Measurements from ENCODE around the gene LRRC27. TPM values are rescaled to one million over a fixed set of nuclear protein-coding genes. Genes with fewer than 3 reads are reported as not detected.
A peak's percentile ranks its signal among the peaks of the same experiment; 100 is the strongest.

LRRC27 gene
- total and polyA plus RNA-seq, 2 of the 4 experiments (the other 2 are of a cell fraction): 3.8 to 5.3 TPM

DNA sequence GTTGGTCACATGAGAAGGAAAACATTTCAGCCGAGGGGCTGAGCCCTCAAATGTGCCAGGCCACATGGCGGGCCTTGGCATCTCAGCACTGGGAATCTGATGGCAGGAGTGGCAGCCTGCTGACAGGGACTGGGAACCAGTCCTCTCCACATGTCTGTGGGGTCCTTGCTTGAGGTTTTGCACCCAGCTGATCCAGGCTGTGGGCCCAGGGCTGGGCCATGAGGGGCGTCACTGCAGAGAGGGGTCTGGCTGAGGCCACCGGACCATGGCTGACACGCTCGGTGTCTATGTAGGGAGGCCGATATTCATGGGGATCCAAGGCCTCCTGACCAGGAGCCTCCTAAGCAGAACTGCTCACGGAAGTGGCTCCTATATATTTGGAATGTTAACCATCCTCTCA lies 34.0 kb downstream of the LRRC27 start:
- Histone ChIP-seq H3K79me1 (ENCODE audit: low read depth in 1 of 2, low read length in 2 of 2) (no peaks in the 10 kb centered on the region), H2BK120ac (ENCODE audit: low read depth, low read length) (no peak overlapping the region), H3K14ac (replicated peaks; ENCODE audit: low read depth, low read length) (no peak overlapping the region), H4K91ac (ENCODE audit: insufficient read depth, low read depth, low read length) (no peak overlapping the region), H4K8ac (ENCODE audit: low read depth in 2 of 2, low read length in 2 of 2) (no peak overlapping the region), H3K18ac (ENCODE audit: low read depth, low read length) (no peak overlapping the region), H3K23ac (ENCODE audit: low read depth, low read length) (no peak overlapping the region), H3K27ac (ENCODE audit: insufficient read depth, low read length) (no peak overlapping the region), H3K27me3 (ENCODE audit: control insufficient read depth, insufficient read depth, low read length) (no peaks in the 10 kb centered on the region), H2AK9ac (replicated peaks; ENCODE audit: low read depth, low read length, poor library complexity) (no peak overlapping the region), H2BK5ac (ENCODE audit: low read depth, low read length, poor library complexity, severe bottlenecking) (no peak overlapping the region), H2AFZ (replicated peaks; ENCODE audit: low read length, poor library complexity) (peak overlapping the region; percentile 21), H3K4me3 (ENCODE audit: insufficient read depth, low read depth, low read length) (no peak overlapping the region), H3K9ac (ENCODE audit: low read depth, low read length) (no peak overlapping the region), H4K5ac (ENCODE audit: low read depth, low read length) (no peak overlapping the region), H3K56ac (ENCODE audit: extremely low read depth, insufficient read depth, low read length) (no peak overlapping the region), H3K36me3 (ENCODE audit: control insufficient read depth, insufficient read depth, low read length) (peaks cover 9% of the 10 kb centered on the region; the same call in 1 of the 2 replicates), H4K20me1 (ENCODE audit: insufficient read depth, low read length) (no peaks in the 10 kb centered on the region), H3K9me1 (ENCODE audit: insufficient read depth, low read length) (0 out of 2 replicates have a peak, but pooled peaks cover 5% of the 10 kb centered on the region), H2BK15ac (ENCODE audit: low read depth, low read length) (no peak overlapping the region), H2BK20ac (ENCODE audit: low read depth, low read length) (no peak overlapping the region), H3K4me2 (ENCODE audit: low read depth, low read length) (no peak overlapping the region), H3K4ac (ENCODE audit: low read depth, low read length) (no peak overlapping the region), H2AK5ac (ENCODE audit: low read depth, low read length) (no peak overlapping the region), H3K9me3 (ENCODE audit: control insufficient read depth, insufficient read depth, low read length) (no peaks in the 10 kb centered on the region), H3K4me1 (ENCODE audit: control insufficient read depth, insufficient read depth, low read length) (no peaks in the 10 kb centered on the region)
- ChIA-PET POLR2A (ENCODE audit: unreplicated experiment) (no interaction called here), CTCF (no interaction called here)
- dilution Hi-C loops (cut with HindIII; ENCODE audit: low sequenced_read_pairs, unreplicated experiment) (no loop called here), in situ Hi-C loops (cut with MboI; ENCODE audit: low sequenced_read_pairs) (no loop called here), intact Hi-C loops (cut with micrococcal nuclease) (no loop called here)
- DNase-seq: no peak
- ATAC-seq (ENCODE audit: low read depth): no peak
- 92% methylated on average over 2 of the region's 8 CpGs; no CpG with 5 or more reads in 1 of the 2 experiments for WGBS, 2 experiments (ENCODE audit: extremely low coverage in 2 of 2, insufficient read length in 1 of 2)
- no peak for TF ChIP-seq CEBPB (IDR thresholded peaks at IDR 0.05; ENCODE audit: low read depth, low read length)
- no peak for TF ChIP-seq SMC3 (IDR thresholded peaks at IDR 0.05; ENCODE audit: low read depth, low read length)
- TF ChIP-seq CHD1 (IDR thresholded peaks at IDR 0.05; ENCODE audit: low read depth, low read length): no peak
- no peak for TF ChIP-seq POLR2A (IDR thresholded peaks at IDR 0.05; ENCODE audit: low read depth, low read length)
- TF ChIP-seq, protein P1, sequence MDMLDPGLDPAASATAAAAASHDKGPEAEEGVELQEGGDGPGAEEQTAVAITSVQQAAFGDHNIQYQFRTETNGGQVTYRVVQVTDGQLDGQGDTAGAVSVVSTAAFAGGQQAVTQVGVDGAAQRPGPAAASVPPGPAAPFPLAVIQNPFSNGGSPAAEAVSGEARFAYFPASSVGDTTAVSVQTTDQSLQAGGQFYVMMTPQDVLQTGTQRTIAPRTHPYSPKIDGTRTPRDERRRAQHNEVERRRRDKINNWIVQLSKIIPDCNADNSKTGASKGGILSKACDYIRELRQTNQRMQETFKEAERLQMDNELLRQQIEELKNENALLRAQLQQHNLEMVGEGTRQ (IDR thresholded peaks at IDR 0.05; ENCODE audit: low read depth, low read length): no peak
- no peak for TF ChIP-seq MAZ (IDR thresholded peaks at IDR 0.05; ENCODE audit: borderline replicate concordance, low read depth, low read length)
- TF ChIP-seq FOS (IDR thresholded peaks at IDR 0.05; ENCODE audit: low read depth, low read length): no peak
- no peak for TF ChIP-seq BHLHE40 (IDR thresholded peaks at IDR 0.05; ENCODE audit: low read depth, low read length)
- no peak for TF ChIP-seq RAD21 (IDR thresholded peaks at IDR 0.05; ENCODE audit: low read length)
- no peak for TF ChIP-seq MAFK (IDR thresholded peaks at IDR 0.05; ENCODE audit: low read depth, low read length)
- TF ChIP-seq MXI1 (IDR thresholded peaks at IDR 0.05; ENCODE audit: borderline replicate concordance, low read depth, low read length): no peak
- TF ChIP-seq, protein P2, sequence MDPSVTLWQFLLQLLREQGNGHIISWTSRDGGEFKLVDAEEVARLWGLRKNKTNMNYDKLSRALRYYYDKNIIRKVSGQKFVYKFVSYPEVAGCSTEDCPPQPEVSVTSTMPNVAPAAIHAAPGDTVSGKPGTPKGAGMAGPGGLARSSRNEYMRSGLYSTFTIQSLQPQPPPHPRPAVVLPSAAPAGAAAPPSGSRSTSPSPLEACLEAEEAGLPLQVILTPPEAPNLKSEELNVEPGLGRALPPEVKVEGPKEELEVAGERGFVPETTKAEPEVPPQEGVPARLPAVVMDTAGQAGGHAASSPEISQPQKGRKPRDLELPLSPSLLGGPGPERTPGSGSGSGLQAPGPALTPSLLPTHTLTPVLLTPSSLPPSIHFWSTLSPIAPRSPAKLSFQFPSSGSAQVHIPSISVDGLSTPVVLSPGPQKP (IDR thresholded peaks at IDR 0.05; ENCODE audit: borderline replicate concordance, low read depth, low read length): no peak
- TF ChIP-seq RFX5 (IDR thresholded peaks at IDR 0.05; ENCODE audit: low read depth, low read length): no peak
- no peak for TF ChIP-seq NFE2L2 (IDR thresholded peaks at IDR 0.05; ENCODE audit: low read depth, low read length)
- TF ChIP-seq, protein P3, sequence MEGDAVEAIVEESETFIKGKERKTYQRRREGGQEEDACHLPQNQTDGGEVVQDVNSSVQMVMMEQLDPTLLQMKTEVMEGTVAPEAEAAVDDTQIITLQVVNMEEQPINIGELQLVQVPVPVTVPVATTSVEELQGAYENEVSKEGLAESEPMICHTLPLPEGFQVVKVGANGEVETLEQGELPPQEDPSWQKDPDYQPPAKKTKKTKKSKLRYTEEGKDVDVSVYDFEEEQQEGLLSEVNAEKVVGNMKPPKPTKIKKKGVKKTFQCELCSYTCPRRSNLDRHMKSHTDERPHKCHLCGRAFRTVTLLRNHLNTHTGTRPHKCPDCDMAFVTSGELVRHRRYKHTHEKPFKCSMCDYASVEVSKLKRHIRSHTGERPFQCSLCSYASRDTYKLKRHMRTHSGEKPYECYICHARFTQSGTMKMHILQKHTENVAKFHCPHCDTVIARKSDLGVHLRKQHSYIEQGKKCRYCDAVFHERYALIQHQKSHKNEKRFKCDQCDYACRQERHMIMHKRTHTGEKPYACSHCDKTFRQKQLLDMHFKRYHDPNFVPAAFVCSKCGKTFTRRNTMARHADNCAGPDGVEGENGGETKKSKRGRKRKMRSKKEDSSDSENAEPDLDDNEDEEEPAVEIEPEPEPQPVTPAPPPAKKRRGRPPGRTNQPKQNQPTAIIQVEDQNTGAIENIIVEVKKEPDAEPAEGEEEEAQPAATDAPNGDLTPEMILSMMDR (conservative IDR thresholded peaks at IDR 0.05; ENCODE audit: low read depth, low read length): no peak
- no peak for TF ChIP-seq RCOR1 (IDR thresholded peaks at IDR 0.05; ENCODE audit: insufficient replicate concordance, low read length)
- no TSS peak for BruUV-seq (replicated peaks)
